Activated CD4-positive, alpha-beta T cell treated with anti-CD3 and anti-CD28 coated beads, Interleukin-2, amount 50 U/mL, for 24 hours (primary cell): ENCODE data around the gene ITCH.
"Not testable (repeated sequence)": the region's sequence is repeated elsewhere in the genome, so short reads cannot be mapped to it uniquely, and the experiment has no call there.

Experiments
- DNase-seq, 2 donors: peaks; one replicate each; pipeline ENCODE4 v3.0.0-alpha.2; 2020; ENCODE audit warnings: low read depth in 1 of 2, low spot score in 1 of 2

ITCH gene

GRCh38 chr20:34449674-34450592 lies 86.9 kb downstream of the ITCH start:
- DNase-seq: no peak

DNA sequence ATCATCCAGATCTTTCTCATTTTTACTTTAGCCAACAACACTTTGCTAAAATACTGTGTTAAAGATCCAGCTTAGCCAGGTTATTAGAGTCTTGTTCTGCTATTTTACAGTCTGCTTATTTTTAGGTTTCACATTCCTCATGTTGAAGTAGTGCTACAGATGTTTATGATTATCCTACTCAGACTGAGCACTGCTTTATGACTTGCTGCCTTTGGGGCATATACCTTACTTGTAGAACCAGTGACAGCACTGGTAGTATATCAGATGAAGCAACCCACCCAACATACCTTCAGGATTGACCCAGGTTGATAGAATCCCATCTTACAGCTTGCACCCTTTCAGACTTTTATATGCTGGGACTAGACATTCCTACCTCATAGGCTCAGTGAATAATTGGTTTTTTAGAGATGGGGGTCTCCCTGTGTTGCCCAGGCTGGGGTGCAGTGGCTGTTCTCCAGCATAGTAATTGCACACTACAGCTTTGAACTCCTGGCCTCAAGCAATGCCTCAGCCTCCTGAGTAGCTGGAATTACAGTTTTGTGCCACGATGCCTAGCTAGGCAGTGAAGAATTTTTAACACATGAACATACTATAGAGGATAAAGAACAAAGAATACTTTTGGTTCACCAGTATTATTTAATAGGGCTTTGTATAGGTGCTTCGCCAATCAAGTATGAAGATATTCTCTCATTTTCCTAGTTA lies 89.4 kb downstream of the ITCH start:
- DNase-seq: no peak

DNA sequence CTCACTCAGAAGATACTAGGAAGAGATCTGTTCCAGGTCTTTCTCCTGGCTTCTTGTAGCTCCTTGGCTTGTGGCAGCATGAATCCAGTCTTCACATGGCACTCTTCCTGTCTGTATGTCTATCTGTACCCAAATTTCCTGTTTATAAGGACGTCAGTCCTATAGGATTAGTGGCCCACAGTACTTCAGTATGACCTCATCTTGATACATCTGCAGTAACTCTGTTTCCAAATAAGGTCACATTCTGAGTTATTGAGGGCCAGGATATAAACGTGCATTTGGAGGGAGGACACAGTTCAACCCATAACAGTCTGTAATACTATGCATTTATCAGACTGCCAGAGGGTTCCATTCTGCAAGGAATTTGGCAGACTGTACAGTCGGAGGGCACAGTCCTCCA lies 95.6 kb downstream of the ITCH start:
- DNase-seq: no peak

- no peak for DNase-seq
These were observed 96.3 kb downstream of the ITCH start for GRCh38 chr20:34459209-34459897.

GRCh38 chr20:34461779-34462087 lies 98.7 kb downstream of the ITCH start:
- no peak for DNase-seq

- DNase-seq: no peak
These were observed 105.9 kb downstream of the ITCH start for GRCh38 chr20:34468951-34469350.

GRCh38 chr20:34472246-34472925 lies 109.3 kb downstream of the ITCH start:
- DNase-seq: no peak

- no peak for DNase-seq
These were observed 110.3 kb downstream of the ITCH start for GRCh38 chr20:34473262-34473883.

DNA sequence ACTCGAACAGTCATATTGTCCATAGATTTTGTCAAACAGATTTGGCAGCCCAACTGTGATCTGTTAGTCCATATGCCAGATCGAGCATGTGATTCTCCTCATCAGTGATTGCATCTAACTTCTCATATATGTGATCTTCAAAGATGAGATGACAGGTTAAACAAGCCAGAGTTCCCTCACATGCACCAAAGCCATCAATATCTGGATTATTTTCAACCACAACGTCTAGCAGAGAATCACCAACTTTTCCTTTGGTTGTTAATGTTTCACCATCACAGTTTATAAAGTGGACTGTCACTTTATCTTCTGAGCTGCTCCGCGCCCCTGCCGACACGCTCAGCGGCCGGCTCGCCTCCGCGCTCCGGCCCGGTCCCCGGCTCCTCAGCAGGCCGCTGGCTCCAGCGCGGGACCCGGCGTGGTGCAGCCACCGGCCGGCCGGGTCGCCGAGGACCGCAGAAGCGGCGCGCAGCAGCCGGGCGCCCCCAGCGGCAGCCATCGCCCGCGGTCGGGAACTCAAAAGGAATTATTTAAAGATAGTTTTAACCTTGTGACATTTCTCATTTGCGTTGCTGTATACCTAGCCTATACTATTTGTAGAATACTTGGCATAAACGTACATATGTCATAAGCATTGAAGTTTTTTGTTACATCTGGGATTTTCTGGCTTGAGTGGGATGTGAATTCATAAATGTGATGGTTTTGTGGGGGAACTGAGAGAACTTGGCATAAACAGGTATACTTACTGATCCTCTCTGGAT lies 113.1 kb downstream of the ITCH start:
- DNase-seq: no peak

GRCh38 chr20:34479627-34480026 lies 116.6 kb downstream of the ITCH start:
- no peak for DNase-seq

- DNase-seq: not testable (repeated sequence)
These were observed 119.1 kb downstream of the ITCH start for GRCh38 chr20:34482154-34482553.

- DNase-seq: not testable (repeated sequence)
These were observed 120.6 kb downstream of the ITCH start for GRCh38 chr20:34483585-34484220.

- no peak for DNase-seq
These were observed 122.1 kb downstream of the ITCH start for GRCh38 chr20:34485068-34485634.

GRCh38 chr20:34491226-34491931 lies 128.3 kb downstream of the ITCH start:
- DNase-seq: no peak

- DNase-seq: no peak
These were observed 128.9 kb downstream of the ITCH start for GRCh38 chr20:34491932-34492509.

- no peak for DNase-seq
These were observed 130.6 kb downstream of the ITCH start for GRCh38 chr20:34493646-34494045.

DNA sequence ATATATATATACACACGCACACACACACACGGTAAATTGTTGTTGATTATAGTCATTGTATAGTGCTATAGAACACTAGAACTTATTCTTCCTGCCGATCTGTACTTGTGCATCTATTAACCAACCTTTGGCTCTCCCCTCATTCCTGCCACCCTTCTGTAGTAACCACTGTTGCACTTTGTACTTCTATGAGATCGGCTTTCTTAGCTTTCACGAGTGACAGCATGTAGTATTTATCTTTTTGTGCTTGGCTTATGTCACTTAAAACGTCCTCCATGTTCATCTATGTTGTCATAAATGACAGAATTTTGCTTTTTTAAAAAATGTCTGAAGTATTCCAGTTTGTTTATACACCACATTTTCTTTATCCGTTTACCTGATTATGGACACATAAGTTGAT lies 132.2 kb downstream of the ITCH start:
- DNase-seq: no peak

- DNase-seq: no peak
These were observed 132.8 kb downstream of the ITCH start for GRCh38 chr20:34495916-34496315.
